PFSK-1 (cell line): ENCODE measurements around the gene SPATA16.

Source experiments
- FOXP2 ChIP-seq: optimal IDR thresholded peaks from 2 replicates; pipeline ENCODE3; 2011; ENCODE audit warnings: borderline replicate concordance, control low read depth, inconsistent platforms; ENCODE audit not compliant: insufficient read depth; ENCODE audit errors: extremely low read length, extremely low read depth
- POLR2AphosphoS5 ChIP-seq: IDR thresholded peaks from 2 replicates; pipeline ENCODE4 v1.6.1; 2012; ENCODE audit warnings: low read depth, mild to moderate bottlenecking, control low read depth, low read length, moderate library complexity
- REST ChIP-seq, 2 experiments: IDR thresholded peaks; 2 replicates each; pipeline versions ENCODE4 v1.6.1 to v1.8.0; 2011 to 2012; ENCODE audit warnings: low read depth in 2 of 2, low read length in 2 of 2, control low read depth in 1 of 2, inconsistent platforms in 1 of 2, mild to moderate bottlenecking in 1 of 2, moderate library complexity in 1 of 2; ENCODE audit not compliant: insufficient read depth in 1 of 2
- SIN3A ChIP-seq: IDR thresholded peaks from 2 replicates; pipeline ENCODE4 v1.6.1; 2012; ENCODE audit warnings: mild to moderate bottlenecking, low read length, moderate library complexity, borderline replicate concordance; ENCODE audit not compliant: insufficient read depth
- TAF1 ChIP-seq: IDR thresholded peaks from 2 replicates; pipeline ENCODE4 v1.6.1; 2012; ENCODE audit warnings: low read length, control low read depth, borderline replicate concordance; ENCODE audit not compliant: insufficient read depth

The SPATA16 gene

GRCh38 chr3:172965256-172965655, 175.8 kb downstream of the SPATA16 start:
- TF ChIP-seq POLR2AphosphoS5 (no peak), FOXP2 (no peak), TAF1 (no peak)

GRCh38 chr3:172958565-172958964, 182.5 kb downstream of the SPATA16 start:
- TF ChIP-seq FOXP2: no peak
- no peak for TF ChIP-seq TAF1
- no peak for TF ChIP-seq SIN3A
- TF ChIP-seq REST (IDR thresholded peaks at IDR 0.05; ENCODE audit: insufficient read depth in 1 of 2, low read depth in 2 of 2, low read length in 2 of 2): no peak
- TF ChIP-seq POLR2AphosphoS5: no peak

GRCh38 chr3:172953571-172953970, 187.5 kb downstream of the SPATA16 start:
- TF ChIP-seq TAF1 (no peak), SIN3A (no peak), FOXP2 (no peak), REST (IDR thresholded peaks at IDR 0.05; ENCODE audit: insufficient read depth in 1 of 2, low read depth in 2 of 2, low read length in 2 of 2) (no peak), POLR2AphosphoS5 (no peak)

- no peak for TF ChIP-seq REST (IDR thresholded peaks at IDR 0.05; ENCODE audit: insufficient read depth in 1 of 2, low read depth in 2 of 2, low read length in 2 of 2)
- TF ChIP-seq TAF1: no peak
- TF ChIP-seq SIN3A: no peak
- TF ChIP-seq POLR2AphosphoS5: no peak
- TF ChIP-seq FOXP2: no peak
Observed at GRCh38 chr3:172951511-172951910, 189.5 kb downstream of the SPATA16 start.

- TF ChIP-seq SIN3A (no peak), POLR2AphosphoS5 (no peak), TAF1 (no peak), REST (IDR thresholded peaks at IDR 0.05; ENCODE audit: insufficient read depth in 1 of 2, low read depth in 2 of 2, low read length in 2 of 2) (no peak), FOXP2 (no peak)
Observed at GRCh38 chr3:172946061-172946460, 195.0 kb downstream of the SPATA16 start.
